Stimulated activated CD8-positive, alpha-beta memory T cell treated with anti-CD3 and anti-CD28 coated beads, Interleukin-12 subunit alpha, Interleukin-12 subunit beta, amount 100 ng/mL, for 24 hours (primary cell): ENCODE results near the gene LPP.
"Not testable (repeated sequence)": the region's sequence is repeated elsewhere in the genome, so short reads cannot be mapped to it uniquely, and the experiment has no call there.

Experiments
- DNase-seq: peaks from one replicate; pipeline ENCODE4 v3.0.0-alpha.2; 2020; ENCODE audit errors: extremely low read depth

The LPP gene

DNA sequence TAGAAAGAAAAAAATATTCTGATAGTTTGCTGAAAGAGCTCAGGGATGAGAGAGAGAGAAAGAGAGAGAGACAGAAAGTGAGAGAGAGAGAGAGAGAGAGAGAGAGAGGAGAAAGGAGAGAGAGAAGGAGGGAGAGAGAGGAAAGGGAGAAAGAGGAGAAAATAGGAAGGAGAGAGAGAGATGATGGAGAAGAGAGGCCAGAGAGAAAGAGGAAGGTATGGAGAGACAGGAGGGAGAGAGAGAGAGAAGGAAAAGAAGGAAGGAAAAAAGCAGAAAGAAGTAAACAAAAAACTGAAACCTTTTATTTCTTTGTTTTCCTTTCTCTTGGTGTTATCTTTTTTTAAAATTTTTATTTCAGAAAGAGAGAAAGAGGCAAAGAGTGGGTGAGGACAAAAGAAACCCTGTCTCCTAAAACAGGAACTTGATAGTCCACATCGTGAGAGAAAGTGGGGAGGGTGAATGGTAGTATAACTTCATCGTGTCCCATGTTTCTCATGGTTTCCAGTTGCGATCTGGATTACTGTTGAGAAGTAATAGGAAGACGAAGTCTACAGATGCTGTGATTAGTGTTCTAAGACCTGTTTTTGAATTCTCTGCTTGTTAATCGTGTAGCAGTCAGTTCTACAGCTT is 279.7 kb downstream of the LPP start:
- no peak for DNase-seq

DNA sequence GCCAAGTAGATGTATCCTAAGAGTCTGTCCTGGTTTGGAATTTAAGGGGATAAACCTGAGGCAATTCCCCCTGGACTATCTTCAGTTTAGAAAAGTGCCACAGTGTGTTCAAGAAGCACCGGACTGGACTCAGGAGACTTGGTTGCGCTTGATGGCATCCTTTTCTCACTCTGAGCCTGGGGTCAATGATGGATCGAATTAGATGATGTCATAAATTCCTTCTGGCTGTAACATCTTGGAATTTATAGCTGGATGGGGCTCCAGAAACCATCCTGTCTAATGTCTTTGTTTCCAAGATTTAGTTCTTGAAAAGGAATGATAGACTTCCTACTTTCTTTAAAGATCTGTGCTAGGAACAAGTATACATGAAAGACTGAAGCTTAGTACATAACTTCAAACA is 280.6 kb downstream of the LPP start:
- no peak for DNase-seq

GRCh38 chr3:188435266-188435665 is 281.3 kb downstream of the LPP start:
- no peak for DNase-seq

- DNase-seq: no peak
Measured at GRCh38 chr3:188437926-188438325, 284.0 kb downstream of the LPP start.

- no peak for DNase-seq
Measured at GRCh38 chr3:188439080-188439479, 285.1 kb downstream of the LPP start.

DNA sequence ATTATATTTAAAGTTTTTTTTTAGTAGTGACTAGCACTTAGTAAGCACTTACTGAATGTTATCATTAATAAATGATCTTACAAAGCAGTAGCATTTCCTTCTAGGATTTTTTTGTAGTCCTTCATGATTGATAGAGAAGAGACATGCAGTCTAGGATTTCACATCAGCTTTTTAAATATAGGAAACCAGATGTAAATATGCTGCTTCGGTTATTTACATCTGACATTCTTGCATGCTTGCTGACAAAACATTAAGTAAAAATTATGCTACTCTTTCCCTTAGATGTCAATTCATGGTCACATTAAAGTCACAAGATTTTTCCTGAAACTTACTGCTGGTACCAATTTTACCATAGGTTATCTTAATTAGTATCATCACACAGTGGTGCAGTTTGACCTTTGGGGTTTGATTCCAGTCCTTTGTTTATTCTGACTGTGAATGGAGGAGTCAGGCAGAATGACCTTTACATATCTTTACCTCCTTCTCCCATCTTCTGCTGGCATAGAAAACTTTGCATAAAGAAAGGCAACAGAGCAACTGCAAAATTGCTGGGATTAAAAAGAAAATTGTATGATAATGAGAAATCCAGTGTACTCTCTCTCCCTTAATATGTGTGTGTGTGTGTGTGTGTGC is 286.5 kb downstream of the LPP start:
- no peak for DNase-seq

GRCh38 chr3:188442430-188442829 is 288.5 kb downstream of the LPP start:
- DNase-seq: no peak

- not testable (repeated sequence) for DNase-seq
Measured at GRCh38 chr3:188445175-188445574, 291.2 kb downstream of the LPP start.

- no peak for DNase-seq
Measured at GRCh38 chr3:188446014-188446413, 292.1 kb downstream of the LPP start.

DNA sequence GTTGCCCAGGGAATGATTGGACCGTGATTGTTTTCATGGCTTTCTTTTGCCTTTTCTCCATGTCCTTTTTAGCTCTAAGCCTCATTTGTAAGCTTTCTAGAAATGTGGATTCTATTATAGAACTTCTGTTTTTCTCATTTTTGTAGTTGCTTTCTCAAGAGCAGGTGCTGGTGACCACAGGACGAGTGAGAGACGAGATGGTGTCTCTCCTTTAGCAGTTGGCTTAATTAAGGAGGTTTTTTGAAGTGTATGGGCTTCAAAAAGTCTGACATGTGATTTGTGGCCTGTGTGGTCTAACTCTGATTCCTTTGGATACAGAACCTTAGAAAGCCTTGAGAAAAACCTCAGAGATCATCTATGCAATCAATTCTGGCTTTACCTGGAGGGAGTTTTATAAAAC is 292.8 kb downstream of the LPP start:
- DNase-seq: no peak

DNA sequence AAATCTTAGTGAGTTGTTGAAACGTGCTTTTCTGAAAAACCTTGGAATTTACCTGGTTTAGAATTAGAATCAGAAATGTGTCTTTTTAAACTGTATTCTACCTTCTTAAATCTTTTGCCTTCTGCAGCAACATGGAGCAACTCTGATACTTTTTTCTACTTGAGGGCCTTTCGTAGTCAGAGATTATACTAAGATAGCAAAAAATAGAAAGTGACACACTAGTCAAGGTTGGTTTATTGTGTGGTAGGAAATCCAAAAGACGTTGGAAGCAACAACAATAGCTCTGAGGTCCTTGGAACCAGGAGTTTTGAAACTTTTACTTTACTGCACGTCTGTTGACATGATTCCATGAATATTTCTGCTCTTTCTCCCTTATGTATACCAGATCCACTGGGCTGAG is 294.9 kb downstream of the LPP start:
- no peak for DNase-seq

DNA sequence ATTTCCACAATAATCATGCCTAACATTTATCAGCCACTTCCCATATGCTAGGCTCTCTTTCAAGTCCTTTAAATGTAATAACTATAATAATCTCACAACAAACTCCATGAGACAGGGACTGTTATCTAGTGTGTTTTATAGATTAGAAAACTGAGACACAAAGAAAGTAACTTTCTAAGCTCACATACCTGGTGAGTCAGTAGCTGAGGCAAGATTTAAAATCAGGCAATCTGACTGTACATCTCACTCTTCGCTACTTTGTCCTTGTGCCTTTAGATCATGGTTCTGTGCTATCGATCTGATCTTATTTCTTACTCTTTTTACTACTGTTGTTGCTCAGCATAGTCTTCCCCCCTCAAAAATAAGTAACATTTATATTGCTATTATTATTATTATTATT is 295.5 kb downstream of the LPP start:
- no peak for DNase-seq

DNA sequence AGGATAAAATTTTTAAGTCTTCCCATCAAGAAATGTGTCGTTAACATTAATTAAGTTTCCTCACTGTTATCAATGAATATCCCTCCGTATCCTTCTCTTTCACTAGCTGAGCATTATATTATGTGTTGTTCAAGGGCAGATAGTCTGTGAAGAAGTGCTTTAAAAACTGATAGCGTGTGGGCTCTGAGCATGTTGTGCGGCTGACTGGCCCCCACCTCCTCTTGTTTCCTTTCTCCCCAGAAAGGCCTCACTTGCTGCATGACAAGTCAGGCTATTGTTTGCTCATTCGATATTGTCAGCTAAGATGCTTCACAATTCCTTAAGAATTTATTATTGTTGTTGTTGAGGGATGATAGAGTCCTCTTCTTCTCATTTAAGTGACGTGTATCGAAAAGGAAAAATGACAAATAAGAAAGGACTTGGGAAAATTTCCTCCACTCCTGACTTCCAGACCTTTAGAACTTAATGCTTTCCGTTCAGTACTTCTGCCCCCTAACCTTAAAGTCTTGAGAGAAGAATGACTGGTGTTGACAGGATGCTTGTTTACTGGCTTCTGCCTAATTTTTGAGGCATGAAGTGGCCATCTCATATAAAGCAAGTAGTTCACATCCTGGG is 298.3 kb downstream of the LPP start:
- DNase-seq: no peak

GRCh38 chr3:188453431-188454384 is 299.8 kb downstream of the LPP start:
- DNase-seq: no peak

DNA sequence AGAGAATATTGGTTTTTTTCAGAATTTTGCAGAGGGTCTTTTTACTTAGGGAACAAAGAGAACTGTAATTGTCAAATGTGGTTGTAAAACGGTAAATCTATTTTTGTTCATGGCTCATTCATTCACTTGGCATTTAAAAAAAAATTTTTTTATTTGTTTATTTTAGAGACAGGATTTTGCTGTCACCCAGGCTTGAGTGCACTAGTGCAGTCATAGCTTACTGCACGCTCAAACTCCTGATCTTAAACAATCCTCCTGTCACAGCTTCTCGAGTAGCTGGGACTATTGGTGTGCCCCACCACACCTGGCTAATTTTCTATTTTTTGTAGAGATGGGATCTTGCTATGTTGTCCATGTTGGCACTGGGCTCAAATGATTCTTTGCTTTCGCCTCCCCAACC is 301.8 kb downstream of the LPP start:
- DNase-seq: no peak

DNA sequence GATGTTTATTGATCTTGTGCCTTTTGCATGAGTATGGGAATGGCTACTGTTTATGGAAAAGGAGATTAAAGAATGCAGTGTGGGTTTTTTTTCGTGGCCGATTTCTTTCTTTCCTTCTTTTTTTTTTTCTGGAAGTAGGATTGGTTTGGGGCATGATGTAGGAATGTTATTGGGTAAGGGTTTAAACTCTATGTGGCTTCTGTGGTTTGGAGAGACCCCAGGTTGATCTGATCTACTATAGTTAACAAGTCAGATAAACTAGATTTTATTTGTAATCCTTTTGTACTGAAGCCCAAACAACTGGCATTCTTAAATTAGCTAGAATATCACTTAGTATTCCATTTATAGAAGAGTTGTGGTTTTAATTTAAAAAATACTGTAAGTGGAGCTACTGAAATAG is 304.8 kb downstream of the LPP start:
- DNase-seq: no peak

- no peak for DNase-seq
Measured at GRCh38 chr3:188465311-188465710, 311.4 kb downstream of the LPP start.

DNA sequence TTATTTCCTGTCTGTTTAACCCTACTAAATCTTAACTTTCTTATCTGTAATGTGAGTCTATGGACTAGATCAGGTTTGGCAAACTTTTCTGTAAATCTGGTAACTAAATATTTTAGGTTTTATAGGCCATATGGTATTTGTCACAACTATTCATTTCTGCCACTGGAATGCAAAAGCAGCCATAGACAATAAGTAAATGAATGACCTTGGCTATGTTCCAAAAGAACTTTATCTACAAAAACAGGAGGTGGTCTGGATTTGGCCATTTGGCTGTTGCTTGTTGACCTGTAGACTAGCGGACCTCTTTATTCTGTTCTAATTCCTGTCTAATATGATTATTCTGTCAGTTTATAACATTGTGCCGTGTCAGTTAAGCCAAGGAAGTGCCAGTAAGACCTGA is 314.2 kb downstream of the LPP start:
- DNase-seq: no peak

DNA sequence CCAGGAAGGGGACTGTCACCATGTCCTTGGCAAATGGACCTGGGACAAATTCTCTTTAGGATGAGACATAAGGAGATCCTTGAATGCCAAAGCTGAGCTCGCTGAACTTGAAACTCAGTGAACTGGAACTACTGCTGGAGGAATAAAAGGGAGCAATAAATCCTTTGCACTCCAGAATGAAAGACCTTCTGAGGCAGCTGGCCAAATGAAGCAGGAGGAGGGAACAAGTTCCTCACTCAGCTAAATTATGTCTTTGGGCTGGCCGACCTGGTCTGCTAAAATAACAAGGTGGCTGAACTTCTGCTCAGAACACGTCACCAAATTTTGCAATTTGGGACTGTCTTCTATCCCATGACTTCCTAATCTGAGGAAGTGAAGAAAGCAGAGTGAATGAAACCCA is 314.7 kb downstream of the LPP start:
- DNase-seq: no peak

GRCh38 chr3:188469228-188469885 is 315.4 kb downstream of the LPP start:
- no peak for DNase-seq

DNA sequence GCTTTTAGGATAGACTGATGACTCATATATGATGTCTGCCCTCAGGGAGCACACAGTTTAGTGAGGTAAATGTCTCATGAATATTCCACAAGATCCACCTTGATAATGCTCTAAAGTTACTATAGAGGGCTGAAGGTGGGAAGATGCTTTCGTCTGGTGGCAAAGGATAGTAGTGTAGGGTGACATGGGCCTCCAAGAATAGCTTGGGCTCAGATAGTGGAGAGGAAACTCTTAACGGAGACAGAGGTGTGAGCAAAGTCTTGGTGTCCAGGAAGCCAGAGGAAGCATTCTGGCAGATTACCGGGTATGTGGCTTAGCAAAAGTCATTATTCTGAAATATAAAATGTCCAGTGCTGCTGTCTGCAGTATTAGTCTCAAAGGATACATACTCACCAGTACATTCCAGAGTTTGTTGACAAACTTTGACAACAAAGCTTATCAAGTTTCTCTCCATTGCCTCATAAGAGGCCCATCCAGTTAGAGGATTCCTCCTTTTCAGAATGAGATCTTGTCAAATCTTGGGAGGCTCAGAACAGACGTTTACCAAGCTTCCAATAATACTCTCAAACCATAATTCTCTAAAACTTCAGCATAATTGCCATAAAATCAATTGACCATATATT is 316.7 kb downstream of the LPP start:
- no peak for DNase-seq
